Measurements from ENCODE around the gene RAP1GAP2.

Gene RAP1GAP2

DNA sequence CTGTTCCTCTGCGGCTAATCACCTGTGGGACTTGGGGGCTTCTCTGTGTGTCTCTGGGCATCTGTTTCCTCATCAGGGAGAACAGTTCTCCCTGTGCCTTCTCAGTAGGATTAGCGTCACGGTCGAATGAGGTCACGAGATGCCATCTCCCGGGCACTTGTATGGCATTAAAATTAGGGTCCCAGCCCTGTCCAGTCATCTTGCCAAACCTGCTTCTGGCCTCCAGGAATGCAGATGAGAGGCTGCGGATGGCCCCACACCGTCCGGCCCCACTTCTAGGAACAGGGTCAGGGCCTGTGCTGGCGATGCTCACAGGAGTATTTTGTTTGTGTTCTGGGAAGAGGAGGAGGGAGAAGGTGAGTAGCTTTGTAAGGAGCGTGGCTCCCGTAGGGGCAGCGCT lies 208.7 kb downstream of the RAP1GAP2 start:
- no peak for DNase-seq

DNA sequence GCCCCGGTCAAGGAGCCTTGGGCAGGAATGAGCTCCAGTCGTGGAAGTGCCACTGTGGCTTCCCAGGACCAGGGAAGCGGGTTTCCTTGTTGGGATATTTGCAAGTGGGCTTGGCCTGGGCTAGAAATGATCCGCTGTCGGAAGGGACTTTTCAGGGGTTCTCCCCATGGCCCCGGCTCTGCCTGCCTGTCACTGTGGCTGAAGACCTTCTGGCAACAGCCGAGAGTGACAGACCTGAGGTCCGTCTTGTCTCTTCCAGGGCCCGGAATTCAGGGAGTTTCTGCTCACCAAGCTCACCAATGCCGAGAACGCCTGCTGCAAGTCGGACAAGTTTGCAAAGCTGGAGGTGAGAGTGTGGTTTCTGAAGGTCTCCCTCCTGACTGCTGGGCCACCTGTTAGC lies 209.5 kb downstream of the RAP1GAP2 start:
- DNase-seq, result no peak

GRCh38 chr17:3006801-3007200 lies 210.6 kb downstream of the RAP1GAP2 start:
- no peak for DNase-seq

- DNase-seq, result no peak
Measured at GRCh38 chr17:3007651-3008121, 211.4 kb downstream of the RAP1GAP2 start.

- DNase-seq, result no peak
Measured at GRCh38 chr17:3008336-3009288, 212.4 kb downstream of the RAP1GAP2 start.

DNA sequence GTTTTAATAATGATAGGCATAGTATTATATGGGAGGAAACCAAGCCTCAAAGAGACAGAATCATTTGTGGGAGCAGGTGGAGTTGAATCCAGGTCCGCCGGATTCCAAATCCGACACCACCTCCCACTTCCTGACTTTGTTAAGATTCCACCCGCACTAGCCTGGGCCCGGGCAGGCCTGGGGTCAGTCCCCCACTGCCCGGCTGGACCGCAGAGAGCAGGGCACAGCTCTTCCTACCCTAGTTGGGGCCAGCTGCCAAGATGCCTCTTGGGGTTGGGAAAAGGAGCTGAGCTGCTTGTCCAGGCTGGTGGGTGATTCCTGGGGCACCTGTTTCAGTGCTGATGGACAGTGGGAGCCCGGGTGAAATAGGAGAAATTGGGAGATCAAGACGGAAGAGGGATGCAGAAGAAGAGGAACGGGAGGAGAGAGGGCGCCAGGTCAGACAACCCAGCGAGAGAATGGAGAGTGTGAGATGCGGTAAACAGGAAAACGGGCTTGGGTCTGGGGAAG lies 213.2 kb downstream of the RAP1GAP2 start:
- no peak for DNase-seq

DNA sequence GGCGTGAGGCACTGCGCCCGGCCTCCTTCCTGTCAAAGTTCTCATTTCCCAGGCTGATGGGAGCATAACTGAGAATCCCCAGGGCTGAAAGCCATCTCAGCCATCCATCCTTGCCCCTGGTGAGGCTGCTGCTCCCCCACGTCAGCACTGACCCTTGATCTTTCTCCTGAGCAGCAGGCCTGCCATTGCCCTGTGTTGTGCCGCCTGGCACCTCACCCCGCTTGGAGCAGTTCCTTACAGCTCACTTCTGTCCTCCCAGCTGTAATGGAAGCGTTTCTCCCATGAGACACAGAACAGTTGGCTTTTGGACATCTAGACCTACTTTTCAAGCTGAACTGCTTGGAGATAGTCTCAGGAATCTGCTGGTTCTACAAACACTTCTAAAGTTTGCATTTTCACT lies 215.7 kb downstream of the RAP1GAP2 start:
- DNase-seq, result no peak

DNA sequence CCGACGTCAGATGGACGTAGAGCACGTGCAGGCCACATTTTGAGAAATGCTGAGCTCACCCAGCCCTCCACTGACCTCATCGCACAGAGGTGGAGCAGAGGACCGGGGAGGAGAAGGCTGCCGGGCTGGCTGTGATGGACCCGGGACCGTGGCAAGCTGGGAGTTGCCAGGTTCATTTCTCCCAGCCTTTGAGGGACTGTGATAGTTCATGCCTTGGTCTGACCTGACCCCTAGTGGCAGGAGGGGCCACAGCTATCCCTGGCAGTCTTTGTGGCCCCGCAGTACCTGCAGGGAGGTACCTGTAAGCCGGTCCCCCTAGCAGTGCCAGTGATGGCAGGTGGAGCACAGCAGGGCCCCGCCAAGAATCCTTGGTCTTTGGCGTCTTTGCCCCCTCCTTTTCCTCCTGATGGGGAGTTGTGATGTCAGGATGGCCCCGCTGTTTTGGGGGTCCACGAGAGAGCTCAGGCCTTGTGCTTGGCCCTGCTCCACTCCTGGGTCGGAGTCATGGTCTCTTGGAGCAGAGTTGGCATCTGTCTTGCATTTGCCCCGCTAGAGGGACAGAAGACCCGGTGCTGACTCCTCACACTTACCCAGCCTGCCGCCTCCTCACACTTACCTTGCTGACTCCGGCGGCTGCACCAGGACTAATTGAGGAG lies 216.8 kb downstream of the RAP1GAP2 start:
- no peak for DNase-seq

- DNase-seq, result no peak
Measured at GRCh38 chr17:3015890-3016289, 219.7 kb downstream of the RAP1GAP2 start.

DNA sequence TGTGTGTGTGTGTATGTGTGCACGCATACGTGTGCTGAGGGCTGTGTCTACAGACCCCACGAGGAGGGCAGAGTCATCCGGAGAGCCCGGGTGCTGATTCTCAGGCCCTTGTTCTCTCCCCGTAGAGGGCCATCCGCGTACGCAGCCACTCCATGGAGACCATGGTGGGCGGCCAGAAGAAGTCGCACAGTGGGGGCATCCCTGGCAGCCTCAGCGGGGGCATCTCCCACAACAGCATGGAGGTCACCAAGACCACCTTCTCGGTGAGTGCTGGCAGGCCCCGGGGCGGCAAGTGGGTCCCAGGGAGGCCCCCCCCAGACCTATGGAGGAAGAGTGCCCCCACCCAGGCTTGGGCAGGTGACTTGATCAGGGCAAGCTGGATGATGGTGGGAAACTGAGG lies 221.7 kb downstream of the RAP1GAP2 start:
- DNase-seq, result no peak

DNA sequence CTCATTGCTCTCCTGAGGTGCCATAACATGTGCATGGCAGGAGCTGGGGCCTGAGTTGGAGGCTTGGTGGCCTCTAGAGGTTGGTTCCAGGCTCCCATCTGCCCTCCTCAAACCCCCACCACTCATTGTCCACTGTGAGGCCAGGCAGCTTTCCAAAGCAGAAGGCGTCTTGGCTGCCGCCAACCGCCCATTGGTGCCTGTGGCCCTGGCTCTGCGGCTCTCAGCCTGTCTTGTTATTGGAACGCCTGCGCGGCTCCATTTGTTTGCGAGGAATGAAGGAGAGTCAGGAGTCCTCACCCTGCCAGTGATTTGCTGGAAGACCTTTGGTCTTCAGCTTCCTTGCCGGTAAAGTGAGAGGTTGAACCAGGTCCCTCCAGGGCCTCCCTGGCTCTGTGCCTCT lies 223.5 kb downstream of the RAP1GAP2 start:
- no peak for DNase-seq

- DNase-seq, result no peak
Measured at GRCh38 chr17:3020381-3020780, 224.1 kb downstream of the RAP1GAP2 start.

GRCh38 chr17:3022197-3022596 lies 226.0 kb downstream of the RAP1GAP2 start:
- DNase-seq, result no peak

GRCh38 chr17:3024346-3024745 lies 228.1 kb downstream of the RAP1GAP2 start:
- no peak for DNase-seq

GRCh38 chr17:3025421-3026124 lies 229.3 kb downstream of the RAP1GAP2 start:
- no peak for DNase-seq

DNA sequence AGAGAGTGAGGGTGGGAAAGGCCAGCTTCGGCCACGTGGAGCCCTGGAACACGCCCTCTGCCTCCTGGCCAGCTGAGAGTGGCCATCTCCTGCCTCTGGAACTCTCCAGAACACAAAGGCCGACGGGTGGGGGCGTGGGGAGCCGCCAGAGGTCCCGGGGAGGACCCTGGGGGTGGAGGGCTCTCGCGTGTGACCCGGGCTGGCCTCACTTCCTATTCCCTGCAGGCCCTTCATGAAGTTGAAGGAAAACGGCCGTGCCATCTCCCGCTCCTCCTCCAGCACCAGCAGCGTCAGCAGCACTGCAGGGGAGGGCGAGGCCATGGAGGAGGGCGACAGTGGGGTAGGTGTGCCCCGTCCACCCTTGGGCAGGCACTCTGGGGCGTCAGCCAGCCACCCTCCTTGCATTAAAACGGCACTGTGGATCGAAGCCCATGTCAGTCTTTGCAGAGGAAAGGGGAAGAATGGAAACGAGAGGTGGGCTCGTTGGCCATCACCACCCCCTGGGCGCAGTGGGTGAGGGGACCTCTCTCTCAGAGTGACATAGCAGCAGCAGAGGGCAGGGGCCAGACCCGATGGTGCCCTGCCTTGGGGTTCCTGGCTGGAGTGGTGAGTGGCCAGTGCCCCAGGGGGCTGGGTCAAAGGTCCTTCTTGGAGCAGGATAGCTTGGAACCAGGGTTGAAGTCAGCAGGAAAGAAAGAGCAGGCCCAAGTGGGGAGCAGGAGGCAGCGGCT lies 230.1 kb downstream of the RAP1GAP2 start:
- DNase-seq, result no peak

DNA sequence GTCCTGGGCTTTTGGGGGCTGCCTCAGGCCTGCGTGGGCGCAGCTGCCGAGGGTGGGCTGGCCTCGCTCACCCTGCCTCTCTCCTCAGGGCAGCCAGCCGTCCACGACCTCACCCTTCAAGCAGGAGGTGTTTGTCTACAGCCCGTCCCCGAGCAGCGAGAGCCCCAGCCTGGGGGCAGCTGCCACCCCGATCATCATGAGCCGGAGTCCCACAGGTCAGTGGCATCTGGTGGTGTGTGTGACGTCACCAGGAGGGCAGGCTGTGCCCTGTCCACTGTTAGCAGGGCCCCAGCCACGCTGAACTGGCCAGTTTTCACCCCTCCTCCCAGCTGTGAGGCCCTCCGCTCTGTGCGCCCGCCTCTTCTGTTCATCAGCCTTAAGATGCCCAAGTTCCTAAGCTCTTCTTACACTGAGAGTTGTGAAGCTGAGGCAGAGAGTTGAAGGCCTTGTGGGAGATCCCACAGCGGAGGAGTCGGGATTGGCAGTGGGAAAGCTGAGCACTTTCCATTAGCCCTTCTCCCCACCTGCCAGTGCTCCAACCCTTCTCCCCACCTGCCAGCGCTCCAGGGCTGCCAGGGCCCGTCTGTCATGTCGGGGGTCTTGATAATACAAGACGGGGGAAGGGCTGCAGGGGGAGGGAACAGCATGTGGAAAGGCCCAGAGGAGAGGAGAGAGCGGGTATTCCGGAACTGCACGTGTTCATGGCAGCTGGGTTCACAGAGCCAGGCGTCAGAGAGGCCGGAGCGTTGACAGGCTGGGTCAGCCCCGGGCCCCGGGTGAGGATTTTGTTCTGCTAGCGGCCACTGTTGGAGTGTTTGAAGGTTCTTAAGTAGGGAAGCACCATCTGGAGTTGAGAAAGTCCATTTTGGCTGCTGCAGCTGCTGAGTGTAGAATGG lies 230.9 kb downstream of the RAP1GAP2 start:
- no peak for DNase-seq

GRCh38 chr17:3027786-3028532 lies 231.7 kb downstream of the RAP1GAP2 start:
- DNase-seq, result no peak

DNA sequence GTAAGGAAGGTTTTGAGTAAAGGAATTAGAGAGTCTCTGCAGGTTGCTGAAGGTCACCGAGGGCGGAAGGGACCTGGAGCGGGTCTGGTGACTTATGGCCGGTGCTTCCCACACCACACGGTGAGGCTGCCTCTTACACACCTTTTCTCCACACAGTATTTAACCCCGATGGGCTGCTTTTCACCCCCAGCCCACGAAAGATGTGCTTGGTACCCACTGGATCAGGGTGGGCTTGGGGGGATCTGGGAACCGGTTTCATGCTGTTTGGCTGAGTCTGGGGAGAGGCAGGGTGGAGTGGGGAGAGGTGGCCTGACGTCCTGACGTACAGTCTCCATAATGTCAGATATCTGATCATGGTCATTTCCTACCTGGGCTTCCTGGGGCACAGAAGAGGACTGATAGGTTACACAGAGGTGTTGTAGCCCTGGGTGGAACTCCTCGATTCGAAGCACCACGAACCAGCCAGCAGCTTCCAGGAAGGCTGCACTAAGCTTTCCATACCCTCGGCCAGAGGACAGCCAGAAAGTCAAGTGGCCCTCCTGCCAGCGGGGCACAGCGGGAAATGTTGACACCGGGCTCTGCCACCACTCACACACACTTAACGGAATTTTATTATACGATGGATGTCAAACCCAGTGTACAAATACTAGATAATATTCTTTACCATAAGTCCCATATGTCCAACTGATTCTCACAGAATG lies 233.1 kb downstream of the RAP1GAP2 start:
- DNase-seq, result no peak

DNA sequence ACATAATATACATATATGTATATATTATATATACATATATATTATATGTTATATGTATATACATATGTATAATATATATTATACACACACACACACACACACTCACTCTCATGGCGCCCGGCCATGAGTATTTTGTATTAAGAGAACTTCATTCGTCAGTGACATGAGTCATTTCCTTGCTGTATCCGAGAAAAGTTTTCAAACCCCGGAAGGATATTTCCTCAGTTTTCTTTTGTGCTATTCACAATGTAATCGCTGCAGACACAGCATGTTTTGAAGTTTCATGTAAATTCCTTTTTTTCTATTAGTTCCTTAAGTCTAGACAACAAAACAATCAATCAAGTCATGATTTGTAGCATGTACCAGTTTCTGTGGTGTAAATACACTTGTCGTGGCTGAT lies 233.9 kb downstream of the RAP1GAP2 start:
- no peak for DNase-seq
